GM13977 (cell line): Measurements from ENCODE around the gene ARMC7.

Experiments
- DNase-seq: peaks from one replicate; pipeline ENCODE4 v3.0.0; 2012; ENCODE audit warnings: low spot score
- CTCF ChIP-seq: IDR thresholded peaks from 2 replicates; pipeline ENCODE4 v1.5.1; 2012; ENCODE audit warnings: mild to moderate bottlenecking, control low read depth; ENCODE audit not compliant: insufficient read depth; ENCODE audit errors: extremely low read depth, missing control alignments
- in situ Hi-C: fragments of 300-500 bp; cut with MboI; formaldehyde crosslinking; loops from one replicate; pipeline ENCODE4 v1.12.0; 2022; ENCODE audit warnings: low sequenced_read_pairs, low pct_unique_long_range_greater_than_20kb, mixed read lengths, inconsistent platforms; ENCODE audit not compliant: unreplicated experiment

Gene ARMC7

GRCh38 chr17:75086496-75087181 is 23.1 kb upstream of the ARMC7 start:
- TF ChIP-seq CTCF, result no peak
- in situ Hi-C loops, result no loop called here

GRCh38 chr17:75087182-75087557 is 22.6 kb upstream of the ARMC7 start:
- no peak for TF ChIP-seq CTCF
- in situ Hi-C loops, result no loop called here
- DNase-seq, result no peak

More at GRCh38 chr17:75086496-75087181, 23.1 kb upstream of the ARMC7 start:
- no peak for DNase-seq

GRCh38 chr17:75087558-75088453 is 22.0 kb upstream of the ARMC7 start, which contains the start of gene SLC16A5:
Gene SLC16A5 (plus strand): TSS chr17:75087954. CDS start chr17:75093637, 5,683 bp downstream.
- TF ChIP-seq CTCF, result no peak
- in situ Hi-C loops, result no loop called here
- peak; percentile 66 for DNase-seq

GRCh38 chr17:75088465-75089417 is 21.0 kb upstream of the ARMC7 start:
- no peak for DNase-seq
- in situ Hi-C loops, result no loop called here
- TF ChIP-seq CTCF, result no peak

- no peak for TF ChIP-seq CTCF
- in situ Hi-C loops, result no loop called here
- no peak for DNase-seq
Observed at GRCh38 chr17:75090871-75091854, 18.6 kb upstream of the ARMC7 start.
